Kidney (tissue), 14 donors: ENCODE results near the gene KLHL3. TPM values are rescaled to one million over a fixed set of nuclear protein-coding genes. Genes with fewer than 3 reads are reported as not detected.

Experiments
- DNase-seq, 5 donors: peaks; one replicate each; pipeline ENCODE4 v3.0.0-alpha.2; 2013 to 2020
- FAIRE-seq: peaks from 2 replicates; lab custom pipeline; 2012; peaks lifted over from hg19 to GRCh38; lab: Jason Lieb, UNC
- H3K27ac ChIP-seq, 2 donors: one replicate each; pipeline ENCODE4 v1.7.0; 2013; ENCODE audit warnings: low read depth in 2 of 2, low read length in 2 of 2, inconsistent platforms in 1 of 2
- H3K27me3 ChIP-seq: one replicate; pipeline ENCODE4 v1.7.1; 2013; ENCODE audit warnings: low read length, inconsistent platforms; ENCODE audit not compliant: control insufficient read depth, insufficient read depth
- H3K36me3 ChIP-seq, 3 donors: one replicate each; pipeline versions ENCODE4 v1.7.0 to v1.7.1; 2013; ENCODE audit warnings: low read length in 3 of 3, control low read depth in 1 of 3, inconsistent platforms in 1 of 3; ENCODE audit not compliant: insufficient read depth in 3 of 3, control insufficient read depth in 2 of 3
- H3K4me1 ChIP-seq, 3 donors: one replicate each; pipeline versions ENCODE4 v1.7.0 to v1.7.1; 2013; ENCODE audit warnings: low read length in 3 of 3, inconsistent platforms in 1 of 3, low read depth in 1 of 3; ENCODE audit not compliant: control insufficient read depth in 2 of 3, insufficient read depth in 2 of 3
- H3K4me3 ChIP-seq, 3 donors: one replicate each; pipeline versions ENCODE4 v1.7.0 to v1.8.1; 2013; ENCODE audit warnings: low read length in 3 of 3, control low read depth in 1 of 3, inconsistent platforms in 1 of 3
- H3K9ac ChIP-seq, 3 donors: one replicate each; pipeline versions ENCODE4 v1.7.0 to v1.7.1; 2013; ENCODE audit warnings: low read length in 3 of 3, control low read depth in 1 of 3, inconsistent platforms in 1 of 3
- H3K9me3 ChIP-seq, 3 donors: one replicate each; pipeline versions ENCODE4 v1.7.0 to v1.7.1; 2013; ENCODE audit warnings: low read length in 3 of 3, control low read depth in 1 of 3, inconsistent platforms in 1 of 3; ENCODE audit not compliant: control insufficient read depth in 2 of 3, insufficient read depth in 1 of 3
- CTCF ChIP-seq: IDR thresholded peaks from 3 replicates; pipeline ENCODE4 v1.5.1; 2012; ENCODE audit warnings: mild to moderate bottlenecking, moderate library complexity, borderline replicate concordance; ENCODE audit not compliant: insufficient read depth; ENCODE audit errors: extremely low read depth
- intact Hi-C: fragments of 100-400 bp; cut with DNase I; formaldehyde crosslinking; loops from one replicate; pipeline ENCODE4 v1.11.1; 2022
- polyA plus RNA-seq: library from polyadenylated mRNA; stranded (reverse); fragments of 350-450 nt; fragmentation: Illumina TruSeq; extraction: RNeasy Lipid Tissue Mini Kit (QIAGEN cat#74804); gene quantifications from one replicate; pipeline ENCODE4 v1.2.3, GENCODE V29; 2014; ENCODE audit warnings: low read depth, low replicate concordance; ENCODE audit not compliant: insufficient read depth
- total RNA-seq: library from RNA; stranded (reverse); fragmentation: NEBNext Ultra II Directional; extraction: Animal tissue kit (Norgen Biotek cat#: 25700); gene quantifications from one replicate; pipeline ENCODE4 v1.2.1, GENCODE V29; 2021
- donor health status: control.
- donor health status: control.
- donor health status: control.
- donor health status: control.
- donor health status: control.
- donor health status: DM: yes; HTN: yes; CAD: no.
- donor health status: Normal renal cell carcinoma (clear cell type).

The KLHL3 gene
- total and polyA plus RNA-seq, 2 donors from 2014 or later = 8.6 to 15.0 TPM

GRCh38 chr5:137604348-137605095 is 131.4 kb downstream of the KLHL3 start:
- DNase-seq = peak in 4 of 5 donors; percentile 51 to 80 (median 62)

GRCh38 chr5:137603891-137604290 is 132.0 kb downstream of the KLHL3 start:
- no peak overlapping the region for H3K27ac ChIP-seq
- FAIRE-seq (no peak), DNase-seq (no peak)
- H3K27me3 ChIP-seq = no peaks in the 10 kb centered on the region
- H3K36me3 ChIP-seq = no peaks in the 10 kb centered on the region
- no peak overlapping the region for H3K9ac ChIP-seq
- H3K4me3 ChIP-seq = no peak overlapping the region
- intact Hi-C loops = no loop called here
- H3K9me3 ChIP-seq = no peaks in the 10 kb centered on the region
- no peak for TF ChIP-seq CTCF
- H3K4me1 ChIP-seq = no peaks in the 10 kb centered on the region

More at GRCh38 chr5:137604348-137605095, 131.4 kb downstream of the KLHL3 start:
- Histone ChIP-seq H3K27ac (no peak overlapping the region), H3K4me1 (no peaks in the 10 kb centered on the region), H3K27me3 (no peaks in the 10 kb centered on the region), H3K36me3 (no peaks in the 10 kb centered on the region), H3K4me3 (no peak overlapping the region), H3K9me3 (no peaks in the 10 kb centered on the region), H3K9ac (no peak overlapping the region)
- intact Hi-C loops = no loop called here
- TF ChIP-seq CTCF = no peak
- FAIRE-seq = no peak

- Histone ChIP-seq H3K4me3 (no peak overlapping the region), H3K36me3 (no peaks in the 10 kb centered on the region), H3K9ac (no peak overlapping the region), H3K9me3 (no peaks in the 10 kb centered on the region), H3K27me3 (no peaks in the 10 kb centered on the region), H3K27ac (no peak overlapping the region), H3K4me1 (no peaks in the 10 kb centered on the region)
- TF ChIP-seq CTCF = no peak
- intact Hi-C loops = no loop called here
- DNase-seq (no peak), FAIRE-seq (no peak)
These were observed 132.5 kb downstream of the KLHL3 start for GRCh38 chr5:137603356-137603755.
